Measurements from ENCODE around the gene IRF2BP2.

IRF2BP2 gene

DNA sequence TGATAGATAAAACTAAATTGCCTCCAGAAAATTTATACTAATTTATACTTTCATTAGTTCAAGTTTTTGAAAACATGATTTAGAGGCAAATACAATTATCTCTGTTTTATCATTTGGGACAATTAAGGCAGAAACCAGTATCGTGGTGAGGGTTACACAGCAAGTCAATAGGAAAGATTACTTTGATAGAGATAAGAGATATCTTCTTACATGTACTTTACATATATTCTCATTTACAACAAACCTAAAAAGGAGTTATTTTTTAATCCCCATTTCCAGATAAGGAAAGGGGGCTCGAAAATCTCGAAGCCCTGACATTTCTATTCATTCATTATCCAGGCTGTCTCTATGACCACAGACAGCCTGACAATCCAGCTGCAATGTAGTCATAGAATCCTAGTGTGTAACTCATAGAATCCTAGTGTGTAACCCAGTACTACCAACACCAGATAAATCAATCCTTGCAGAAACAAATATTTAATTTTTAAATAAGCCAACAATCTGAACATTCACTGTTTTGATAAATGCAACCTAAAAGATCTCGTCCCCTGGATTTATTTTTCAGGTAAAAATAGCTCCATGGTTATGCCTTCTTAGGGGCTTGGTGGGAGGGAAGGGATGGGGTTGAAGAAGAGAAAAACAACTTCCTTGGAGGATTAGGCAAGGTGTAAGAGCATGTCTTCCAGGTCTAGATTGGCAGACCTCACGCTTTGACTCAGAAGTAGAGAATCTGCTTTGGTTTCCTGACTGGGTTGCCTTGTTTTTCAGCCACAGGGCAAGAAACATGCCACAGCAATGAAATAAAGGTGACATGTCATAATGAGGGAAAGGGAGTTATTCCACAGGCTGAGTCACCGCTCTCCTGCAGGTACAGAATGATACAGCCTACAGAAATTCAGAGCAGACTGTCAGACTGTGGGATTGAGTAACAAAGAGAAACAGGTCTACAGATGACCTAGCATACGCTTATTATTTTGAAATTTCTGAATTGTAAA is 45.6 kb downstream of the IRF2BP2 start:
- DNase-seq (ENCODE audit: low read depth, low spot score): peak; percentile 99
- H3K27ac ChIP-seq: peak overlapping the region; percentile 83

DNA sequence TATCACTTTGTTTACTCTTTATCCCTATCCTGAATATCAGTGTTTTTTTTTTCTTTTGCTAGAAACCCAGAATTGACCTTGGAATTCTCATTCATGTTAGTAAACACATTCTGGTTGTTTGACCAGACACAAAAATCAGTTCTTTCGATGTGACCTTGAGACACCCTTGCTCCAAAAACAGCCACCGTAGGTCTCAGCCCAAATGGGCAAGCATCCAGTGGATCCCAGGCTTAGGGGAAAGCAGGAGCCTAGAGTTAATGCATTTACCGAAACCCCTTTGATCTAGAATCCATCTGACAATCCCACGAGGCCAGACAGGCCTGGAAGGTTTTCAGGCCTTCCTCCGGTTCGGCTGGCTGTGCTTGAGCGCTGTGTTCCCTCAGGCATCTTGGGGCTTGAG is 47.6 kb downstream of the IRF2BP2 start:
- DNase-seq (ENCODE audit: low read depth, low spot score): no peak
- no peak overlapping the region for H3K27ac ChIP-seq

DNA sequence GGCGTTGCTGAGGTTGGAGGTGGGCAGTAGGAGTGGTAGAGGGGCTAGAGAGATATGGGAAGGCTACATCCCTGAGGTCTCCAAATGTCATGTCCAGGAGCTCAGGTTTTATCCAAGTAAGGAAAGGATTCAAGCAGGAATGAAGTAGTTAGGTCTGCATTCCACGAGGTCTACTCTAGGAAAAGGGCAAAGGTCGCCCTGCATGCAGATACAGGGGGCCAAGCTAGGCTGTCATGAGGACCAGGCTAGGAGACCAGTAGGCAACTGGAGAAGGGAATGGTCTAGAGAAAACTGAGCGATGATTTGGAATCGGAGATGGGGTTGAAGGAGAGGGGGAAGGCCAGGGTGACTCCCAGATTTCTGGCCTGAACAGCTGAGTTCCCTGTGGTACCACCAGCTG is 48.7 kb downstream of the IRF2BP2 start:
- no peak for DNase-seq (ENCODE audit: low read depth, low spot score)
- H3K27ac ChIP-seq: no peak overlapping the region

DNA sequence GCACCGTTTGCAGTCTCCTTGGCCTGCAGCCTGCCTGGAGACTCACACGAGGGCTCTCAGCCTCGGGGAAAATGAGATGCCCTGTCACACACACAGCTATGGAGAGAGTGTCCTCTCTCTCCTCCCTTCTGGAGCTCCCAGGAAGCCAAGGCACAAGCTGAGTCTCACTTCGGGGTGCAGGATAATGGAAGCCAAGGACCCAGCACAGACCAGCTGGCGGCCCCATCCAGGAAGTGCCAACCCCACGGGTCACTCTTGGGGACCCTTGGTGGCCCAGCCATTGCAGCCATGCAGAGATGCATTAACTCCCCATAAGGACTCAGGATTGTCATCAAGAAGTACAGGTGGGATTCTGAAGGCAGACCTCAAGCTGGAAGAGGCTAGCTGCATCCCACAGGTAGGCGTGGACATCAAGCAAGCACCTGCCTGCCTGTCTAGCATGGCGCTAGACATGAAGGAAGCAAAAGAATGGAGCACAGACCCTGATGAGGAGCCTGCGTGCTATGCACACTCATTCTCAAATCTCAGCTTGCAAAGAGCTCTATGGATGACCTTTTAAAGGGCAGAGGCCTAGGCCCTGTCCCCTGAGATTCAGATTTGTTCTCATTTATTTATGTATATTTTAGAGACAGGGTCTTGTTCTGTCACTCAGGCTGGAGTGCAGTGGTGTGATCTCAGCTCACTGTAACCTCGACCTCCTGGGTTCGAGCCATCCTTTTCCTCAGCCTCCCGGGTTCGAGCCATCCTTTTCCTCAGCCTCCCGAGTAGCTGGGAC is 49.9 kb downstream of the IRF2BP2 start:
- no peak overlapping the region for H3K27ac ChIP-seq
- DNase-seq (ENCODE audit: low read depth, low spot score): no peak

DNA sequence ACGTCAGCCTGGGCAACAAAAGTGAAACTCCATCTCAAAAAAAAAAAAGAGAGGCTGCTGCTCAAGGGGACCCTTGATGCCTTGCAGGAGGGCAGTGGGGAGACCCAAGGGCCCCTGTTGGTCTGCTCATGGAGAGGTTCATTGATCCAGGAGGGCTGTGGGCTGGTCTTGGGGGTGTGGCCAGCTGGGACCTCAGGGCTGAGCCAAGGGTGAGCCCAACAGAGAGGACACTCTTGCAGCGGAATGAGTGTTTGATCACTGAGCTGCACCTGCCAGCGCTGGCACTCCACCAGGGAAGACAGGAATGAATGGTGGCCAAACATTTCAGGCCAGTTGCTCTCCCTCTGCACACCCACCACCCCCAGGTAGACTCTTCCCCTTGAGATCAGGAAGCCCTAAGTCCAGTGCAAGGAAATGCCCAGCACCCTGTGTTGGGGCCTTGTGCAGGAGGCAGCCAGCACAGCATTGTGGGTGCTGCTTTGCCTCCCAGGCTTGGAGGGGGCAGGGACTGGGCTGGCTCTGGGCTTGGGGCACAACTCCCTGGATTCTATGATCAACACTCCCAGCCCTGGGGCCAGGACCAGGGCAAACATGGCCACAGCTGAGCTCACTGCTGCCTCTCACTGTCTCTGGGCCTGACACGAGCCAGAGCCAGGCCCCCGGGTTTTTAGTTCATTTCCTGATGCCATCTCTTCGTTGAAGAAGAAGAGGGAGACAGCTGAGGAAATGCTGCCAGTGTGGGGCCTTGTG is 50.7 kb downstream of the IRF2BP2 start:
- DNase-seq (ENCODE audit: low read depth, low spot score): no peak
- no peak overlapping the region for H3K27ac ChIP-seq

DNA sequence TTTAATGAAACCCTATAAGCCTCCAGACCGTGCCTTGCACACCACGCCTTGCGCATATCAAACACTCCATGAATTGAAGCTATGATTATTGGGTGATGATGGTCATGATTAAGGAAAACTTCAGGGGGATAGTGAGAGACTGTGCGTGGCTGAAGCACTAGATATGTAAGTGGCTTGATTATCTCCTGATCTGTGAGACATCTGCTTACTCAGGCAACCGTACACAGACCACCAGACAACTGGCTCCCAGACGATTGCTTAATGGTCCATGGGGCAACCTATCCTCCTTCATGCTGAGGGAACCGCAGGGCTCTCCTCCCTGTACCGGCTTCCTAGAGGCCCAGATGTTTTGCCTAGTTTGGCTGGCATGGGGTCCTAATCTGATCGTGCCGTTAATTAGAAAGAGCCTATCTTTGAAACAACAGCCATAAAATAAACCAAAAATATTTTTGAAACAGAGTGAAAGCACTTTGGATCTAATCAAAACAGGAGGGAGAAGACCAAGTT is 51.6 kb downstream of the IRF2BP2 start:
- no peak for DNase-seq (ENCODE audit: low read depth, low spot score)

DNA sequence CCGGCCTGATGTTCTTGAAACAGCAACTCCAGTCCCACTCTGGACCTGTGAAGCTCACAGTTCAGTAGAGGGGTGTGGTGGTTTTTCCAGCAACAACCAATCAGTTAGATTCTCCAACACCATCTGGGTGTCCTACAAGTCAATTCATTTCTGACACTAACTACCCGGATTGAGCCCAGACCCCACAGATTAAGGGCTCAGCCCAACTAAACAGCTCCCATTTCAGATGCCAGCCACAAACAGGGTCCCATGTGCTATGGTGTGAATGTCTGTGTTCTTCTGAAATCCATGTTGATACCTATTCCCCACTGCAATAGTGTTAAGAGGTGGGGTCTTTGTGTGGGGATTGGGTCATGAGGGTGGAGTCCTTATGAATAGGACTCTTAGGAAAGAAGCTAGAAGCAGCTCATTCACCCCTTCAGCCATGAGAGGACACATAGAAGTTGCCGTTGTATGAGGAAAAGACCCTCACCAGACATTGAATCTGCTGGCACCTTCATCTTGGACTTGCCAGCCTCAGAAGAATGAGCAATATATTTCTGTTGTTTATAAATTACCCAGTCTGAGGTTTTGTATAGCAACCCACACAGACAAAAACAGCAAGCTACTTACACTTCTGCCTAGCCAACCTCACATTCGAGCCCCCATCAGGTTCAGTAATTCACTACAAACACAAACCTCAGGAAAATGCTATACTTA is 53.6 kb downstream of the IRF2BP2 start:
- DNase-seq (ENCODE audit: low read depth, low spot score): no peak
- H3K27ac ChIP-seq: no peak overlapping the region

More for the DNA sequence above, 51.6 kb downstream of the IRF2BP2 start:
- H3K27ac ChIP-seq: no peak overlapping the region

DNA sequence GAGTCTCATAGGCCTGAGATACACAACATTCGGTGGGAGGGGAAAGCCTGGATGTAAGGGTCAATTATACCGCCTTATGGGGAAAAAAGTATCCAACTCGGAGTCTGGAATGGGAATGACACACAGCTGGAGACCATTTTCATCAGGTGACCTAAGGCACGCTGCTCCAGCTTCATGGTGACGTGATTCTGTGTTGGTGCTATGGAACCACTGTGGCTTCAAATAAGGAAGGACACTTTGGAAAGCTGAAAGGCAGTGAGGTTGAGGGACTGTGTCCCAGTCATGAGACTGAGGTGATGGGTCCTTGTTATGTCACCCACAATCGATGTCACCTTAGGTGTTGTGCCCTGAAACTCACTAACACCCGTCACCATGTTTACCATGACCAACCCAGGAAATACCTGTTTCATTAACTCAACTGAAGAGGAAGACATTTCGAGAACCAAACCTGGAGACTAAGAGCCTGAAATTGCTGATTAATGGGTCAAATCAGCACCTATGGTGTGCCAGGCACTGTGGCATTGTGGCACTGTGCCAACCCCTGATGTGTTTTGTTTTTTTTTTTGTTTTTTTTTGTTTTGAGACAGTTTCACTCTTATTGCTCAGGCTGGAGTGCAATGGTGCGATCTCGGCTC is 54.5 kb downstream of the IRF2BP2 start:
- no peak for DNase-seq (ENCODE audit: low read depth, low spot score)
- H3K27ac ChIP-seq: no peak overlapping the region

DNA sequence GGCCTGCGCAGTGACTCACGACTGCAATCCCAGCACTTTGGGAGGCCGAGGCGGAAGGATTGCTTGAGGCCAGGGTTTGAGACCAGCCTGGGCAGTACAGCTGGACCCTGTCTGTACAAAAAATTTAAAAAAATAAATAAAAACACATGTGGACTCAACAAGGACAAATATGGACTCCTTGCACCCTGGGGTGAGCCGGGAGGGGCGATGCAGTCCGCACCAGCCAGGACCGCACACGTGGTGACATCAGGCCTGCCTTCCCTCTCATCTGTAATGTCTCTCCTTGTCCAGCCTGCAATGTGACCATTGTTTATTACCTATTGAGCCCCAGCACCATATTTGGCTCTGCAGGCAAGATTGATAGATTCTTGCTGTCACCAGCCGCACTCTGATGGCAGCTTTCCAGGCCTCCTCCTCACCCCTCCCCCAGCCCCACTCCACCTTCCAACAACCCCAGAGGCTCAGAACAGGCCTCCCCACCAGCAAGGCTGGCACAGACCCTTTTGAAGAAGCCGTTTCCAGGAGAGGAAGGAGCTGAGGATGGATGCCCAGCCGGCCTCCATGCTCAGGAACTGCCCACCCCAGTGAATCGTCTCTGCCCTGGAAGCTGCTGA is 55.2 kb downstream of the IRF2BP2 start:
- DNase-seq (ENCODE audit: low read depth, low spot score): no peak
- no peak overlapping the region for H3K27ac ChIP-seq
